ENCODE results near the gene ADAMTS20. TPM values are rescaled to one million over a fixed set of nuclear protein-coding genes. Genes with fewer than 3 reads are reported as not detected.

ADAMTS20 gene
- total RNA-seq, 1 experiment from 2014 or later, result 2.7 TPM

- Mint-ChIP-seq H3K27ac (no peak overlapping the region; a peak in 1 of 7 replicates), H3K36me3 (ENCODE audit: insufficient read depth in 1 of 3, low read depth in 3 of 3) (no peaks in the 10 kb centered on the region)
Observed at GRCh38 chr12:43315961-43316360, 236.0 kb downstream of the ADAMTS20 start.

More at GRCh38 chr12:43315961-43316360, 236.0 kb downstream of the ADAMTS20 start:
- Mint-ChIP-seq H3K4me3 (no peak overlapping the region), H3K27me3 (ENCODE audit: low read depth) (no peaks in the 10 kb centered on the region), H3K4me1 (0 out of 4 replicates have a peak, but pooled peaks cover 2 to 3% of the 10 kb centered on the region in 2 experiments), H3K9me3 (no peaks in the 10 kb centered on the region)
- no peak overlapping the region for H4K5ac ChIP-seq (ENCODE audit: insufficient read length, low read depth, low read length)
- no peak overlapping the region for H2AK5ac ChIP-seq (ENCODE audit: insufficient read length, low read length)
- no peaks in the 10 kb centered on the region for H3K23me2 ChIP-seq (ENCODE audit: insufficient read length, low read depth, low read length, poor library complexity, severe bottlenecking)
- no peak overlapping the region for H2BK15ac ChIP-seq (ENCODE audit: low read depth, low read length)
- H3K18ac ChIP-seq (ENCODE audit: insufficient read length, low read depth, low read length), result no peak overlapping the region
- H3K79me2 ChIP-seq (ENCODE audit: insufficient read depth, low read length), result no peaks in the 10 kb centered on the region
- H3K4ac ChIP-seq (ENCODE audit: low read depth, low read length), result no peak overlapping the region
- no peaks in the 10 kb centered on the region for H3K79me1 ChIP-seq (ENCODE audit: insufficient read depth, low read depth, low read length, poor library complexity, severe bottlenecking)
- no peak overlapping the region for H3K14ac ChIP-seq (ENCODE audit: insufficient read depth, low read length)
- no peak overlapping the region for H2BK5ac ChIP-seq (ENCODE audit: insufficient read length, low read length)
- DNase-seq, result no peak
- no peaks in the 10 kb centered on the region for H3K9me3 ChIP-seq (ENCODE audit: control insufficient read depth, low read depth, low read length)
- H3K4me1 ChIP-seq (ENCODE audit: insufficient read depth, low read length), result no peaks in the 10 kb centered on the region; the same call in 1 of the 2 replicates
- H2AFZ ChIP-seq (ENCODE audit: low read length), result no peak overlapping the region
- H3K27me3 ChIP-seq (ENCODE audit: insufficient read depth, low read length), result no peaks in the 10 kb centered on the region
- H2BK20ac ChIP-seq (ENCODE audit: low read depth, low read length, poor library complexity, severe bottlenecking), result no peak overlapping the region
- H3K27ac ChIP-seq (ENCODE audit: insufficient read length, low read depth, low read length), result no peak overlapping the region
- H4K91ac ChIP-seq (ENCODE audit: insufficient read length, low read depth, low read length), result no peak overlapping the region
- H3T11ph ChIP-seq (ENCODE audit: low read length), result no peak overlapping the region
- H3K56ac ChIP-seq (ENCODE audit: insufficient read length, low read depth, low read length), result no peak overlapping the region
- H3K23ac ChIP-seq (ENCODE audit: insufficient read length, low read depth, low read length), result no peak overlapping the region
- no peak overlapping the region for H3K9ac ChIP-seq (ENCODE audit: extremely low read depth, insufficient read length, low read length)
- no peaks in the 10 kb centered on the region for H4K20me1 ChIP-seq (ENCODE audit: control insufficient read depth, insufficient read depth, insufficient read length)
- no peak for TF ChIP-seq CTCF (conservative IDR thresholded peaks at IDR 0.05)
- no peak overlapping the region for H3K4me2 ChIP-seq (ENCODE audit: insufficient read depth, insufficient read length, low read length)
- H2BK120ac ChIP-seq (ENCODE audit: low read depth, low read length, poor library complexity, severe bottlenecking), result no peak overlapping the region
- no peak overlapping the region for H4K8ac ChIP-seq (replicated peaks; ENCODE audit: insufficient read length, low read depth, low read length)
- H2BK12ac ChIP-seq (ENCODE audit: insufficient read length, low read depth, low read length), result no peak overlapping the region
